KMS-11 (cell line): Measurements from ENCODE around the gene DENND6B.

Experiments
- H2AFZ ChIP-seq: fragments of 200-600 bp; sonication (generic); 2 replicates; pipeline ENCODE4 v1.6.1; 2016; ENCODE audit warnings: antibody characterized with exemption, mixed run types, low read depth
- H3K27ac ChIP-seq: fragments of 200-600 bp; sonication (generic); 2 replicates; pipeline ENCODE4 v1.6.1; 2016; ENCODE audit warnings: mild to moderate bottlenecking, mixed run types
- H3K27me3 ChIP-seq: fragments of 200-600 bp; sonication (generic); 2 replicates; pipeline ENCODE4 v1.6.1; 2017; ENCODE audit warnings: mild to moderate bottlenecking, low read depth, mixed run types, moderate library complexity; ENCODE audit not compliant: insufficient read depth
- H3K36me3 ChIP-seq: fragments of 200-600 bp; sonication (generic); 2 replicates; pipeline ENCODE4 v1.6.1; 2017; ENCODE audit warnings: mild to moderate bottlenecking, mixed run types; ENCODE audit not compliant: insufficient read depth
- H3K4me1 ChIP-seq: fragments of 200-600 bp; sonication (generic); 2 replicates; pipeline ENCODE4 v1.6.1; 2016; ENCODE audit warnings: mild to moderate bottlenecking, low read depth, mixed run types; ENCODE audit not compliant: poor library complexity, severe bottlenecking
- H3K4me2 ChIP-seq: fragments of 200-600 bp; sonication (generic); 2 replicates; pipeline ENCODE4 v1.7.0; 2016; ENCODE audit warnings: mild to moderate bottlenecking, mixed run types
- H3K4me3 ChIP-seq: fragments of 200-600 bp; sonication (generic); IDR thresholded peaks from 2 replicates; pipeline ENCODE4 v1.6.1; 2017; ENCODE audit warnings: low read depth, low read length, mixed read lengths; ENCODE audit not compliant: insufficient read depth
- H3K79me2 ChIP-seq: fragments of 200-600 bp; sonication (generic); 2 replicates; pipeline ENCODE4 v1.6.1; 2016; ENCODE audit warnings: low read depth, mixed run types; ENCODE audit not compliant: insufficient read depth
- H3K9ac ChIP-seq: fragments of 200-600 bp; sonication (generic); 2 replicates; pipeline ENCODE4 v1.6.1; 2016; ENCODE audit warnings: mild to moderate bottlenecking, mixed run types
- H4K20me1 ChIP-seq: fragments of 200-600 bp; sonication (generic); 2 replicates; pipeline ENCODE4 v1.6.1; 2016; ENCODE audit warnings: mild to moderate bottlenecking, mixed run types; ENCODE audit not compliant: insufficient read depth
- CTCF ChIP-seq: fragments of 200-600 bp; sonication (generic); conservative IDR thresholded peaks from 2 replicates; pipeline ENCODE4 v1.6.1; 2017; ENCODE audit warnings: low read depth, mild to moderate bottlenecking, antibody characterized with exemption, low read length, moderate library complexity, mixed read lengths

DENND6B gene

GRCh38 chr22:50363166-50363802 lies 36.5 kb upstream of the DENND6B start:
- Histone ChIP-seq H4K20me1 (no peaks in the 10 kb centered on the region), H3K4me2 (no peak overlapping the region)

GRCh38 chr22:50361688-50362087 lies 34.9 kb upstream of the DENND6B start:
- no peak overlapping the region for H3K4me2 ChIP-seq
- peaks cover 62% of the 10 kb centered on the region; the same call in 1 of the 2 replicates for H3K79me2 ChIP-seq
- no peaks in the 10 kb centered on the region for H3K4me1 ChIP-seq
- H3K36me3 ChIP-seq, result no peaks in the 10 kb centered on the region
- H3K4me3 ChIP-seq, result no peak overlapping the region
- H2AFZ ChIP-seq, result no peak overlapping the region
- no peaks in the 10 kb centered on the region for H3K27me3 ChIP-seq
- TF ChIP-seq CTCF, result no peak
- no peaks in the 10 kb centered on the region for H4K20me1 ChIP-seq
- H3K9ac ChIP-seq, result no peak overlapping the region
- no peak overlapping the region for H3K27ac ChIP-seq

More at GRCh38 chr22:50363166-50363802, 36.5 kb upstream of the DENND6B start:
- Histone ChIP-seq H3K27ac (no peak overlapping the region), H3K4me3 (no peak overlapping the region), H2AFZ (no peak overlapping the region), H3K27me3 (no peaks in the 10 kb centered on the region), H3K79me2 (peaks cover 52% of the 10 kb centered on the region; the same call in 1 of the 2 replicates), H3K9ac (no peak overlapping the region), H3K36me3 (no peaks in the 10 kb centered on the region), H3K4me1 (no peaks in the 10 kb centered on the region)
- TF ChIP-seq CTCF, result no peak

- no peaks in the 10 kb centered on the region for H4K20me1 ChIP-seq
- H2AFZ ChIP-seq, result no peak overlapping the region
- no peaks in the 10 kb centered on the region for H3K4me1 ChIP-seq
- H3K4me3 ChIP-seq, result no peak overlapping the region
- no peak for TF ChIP-seq CTCF
- H3K27me3 ChIP-seq, result no peaks in the 10 kb centered on the region
- H3K4me2 ChIP-seq, result no peak overlapping the region
- peaks cover 57% of the 10 kb centered on the region; the same call in 1 of the 2 replicates for H3K79me2 ChIP-seq
- no peaks in the 10 kb centered on the region for H3K36me3 ChIP-seq
- H3K9ac ChIP-seq, result no peak overlapping the region
- H3K27ac ChIP-seq, result no peak overlapping the region
Observed at GRCh38 chr22:50361222-50361621, 34.4 kb upstream of the DENND6B start.

- no peak overlapping the region for H3K27ac ChIP-seq
- no peak overlapping the region for H3K4me3 ChIP-seq
- H3K9ac ChIP-seq, result no peak overlapping the region
- no peaks in the 10 kb centered on the region for H3K4me1 ChIP-seq
- H3K4me2 ChIP-seq, result no peak overlapping the region
- H2AFZ ChIP-seq, result no peak overlapping the region
- TF ChIP-seq CTCF, result no peak
- no peaks in the 10 kb centered on the region for H3K36me3 ChIP-seq
- H3K79me2 ChIP-seq, result peaks cover 57% of the 10 kb centered on the region; the same call in 1 of the 2 replicates
- no peaks in the 10 kb centered on the region for H4K20me1 ChIP-seq
- H3K27me3 ChIP-seq, result no peaks in the 10 kb centered on the region
Observed at GRCh38 chr22:50360578-50360977, 33.8 kb upstream of the DENND6B start.
